Measurements from ENCODE around the gene DRAP1.

DRAP1 gene

DNA sequence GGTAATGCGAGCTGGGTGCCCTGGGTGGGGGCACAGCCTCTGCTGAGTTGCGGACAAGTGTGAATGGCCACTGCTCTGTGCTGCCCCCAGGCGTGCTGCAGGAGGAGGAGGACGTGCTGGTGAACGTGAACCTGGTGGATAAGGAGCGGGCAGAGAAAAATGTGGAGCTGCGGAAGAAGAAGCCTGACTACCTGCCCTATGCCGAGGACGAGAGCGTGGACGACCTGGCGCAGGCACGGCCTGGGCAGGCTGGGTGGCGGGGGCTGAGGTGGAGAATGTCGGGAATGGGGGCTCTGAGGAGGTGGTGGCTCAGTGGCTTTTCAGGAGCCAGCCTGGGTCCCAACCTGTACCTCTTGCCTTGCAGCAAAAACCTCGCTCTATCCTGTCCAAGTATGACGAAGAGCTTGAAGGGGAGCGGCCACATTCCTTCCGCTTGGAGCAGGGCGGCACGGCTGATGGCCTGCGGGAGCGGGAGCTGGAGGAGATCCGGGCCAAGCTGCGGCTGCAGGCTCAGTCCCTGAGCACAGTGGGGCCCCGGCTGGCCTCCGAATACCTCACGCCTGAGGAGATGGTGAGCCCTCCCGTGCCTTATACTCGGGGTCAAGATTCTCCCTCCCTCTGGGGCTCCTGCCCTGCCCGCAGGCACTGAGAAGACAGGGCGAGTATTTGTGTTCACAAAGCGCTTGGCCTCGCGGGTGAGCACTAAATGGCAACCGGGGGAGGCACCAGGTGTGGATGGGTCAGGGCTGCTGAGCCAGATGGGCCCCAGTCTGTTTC, 46.9 kb downstream of the DRAP1 start:
- no peak for DNase-seq

DNA sequence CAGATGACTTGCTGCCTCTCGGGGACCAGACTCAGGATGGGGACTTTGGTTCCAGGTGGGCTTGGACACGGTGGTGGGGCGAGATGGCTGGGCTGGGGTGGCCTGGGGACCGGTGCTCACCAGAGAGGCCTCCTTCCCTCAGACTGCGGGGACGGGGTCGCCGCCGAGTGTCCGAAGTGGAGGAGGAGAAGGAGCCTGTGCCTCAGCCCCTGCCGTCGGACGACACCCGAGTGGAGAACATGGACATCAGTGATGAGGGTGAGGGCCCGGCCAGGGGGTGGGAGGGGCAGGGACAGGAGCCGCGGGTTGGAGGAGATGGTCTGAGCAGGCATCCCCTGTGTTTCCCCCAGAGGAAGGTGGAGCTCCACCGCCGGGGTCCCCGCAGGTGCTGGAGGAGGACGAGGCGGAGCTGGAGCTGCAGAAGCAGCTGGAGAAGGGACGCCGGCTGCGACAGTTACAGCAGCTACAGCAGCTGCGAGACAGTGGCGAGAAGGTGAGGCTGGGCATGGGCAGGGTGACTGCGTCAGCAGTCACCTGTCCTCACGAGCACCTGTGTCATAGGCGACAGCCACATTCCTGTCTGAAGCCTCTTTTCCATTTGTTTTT, 48.2 kb downstream of the DRAP1 start:
- no peak for DNase-seq

DNA sequence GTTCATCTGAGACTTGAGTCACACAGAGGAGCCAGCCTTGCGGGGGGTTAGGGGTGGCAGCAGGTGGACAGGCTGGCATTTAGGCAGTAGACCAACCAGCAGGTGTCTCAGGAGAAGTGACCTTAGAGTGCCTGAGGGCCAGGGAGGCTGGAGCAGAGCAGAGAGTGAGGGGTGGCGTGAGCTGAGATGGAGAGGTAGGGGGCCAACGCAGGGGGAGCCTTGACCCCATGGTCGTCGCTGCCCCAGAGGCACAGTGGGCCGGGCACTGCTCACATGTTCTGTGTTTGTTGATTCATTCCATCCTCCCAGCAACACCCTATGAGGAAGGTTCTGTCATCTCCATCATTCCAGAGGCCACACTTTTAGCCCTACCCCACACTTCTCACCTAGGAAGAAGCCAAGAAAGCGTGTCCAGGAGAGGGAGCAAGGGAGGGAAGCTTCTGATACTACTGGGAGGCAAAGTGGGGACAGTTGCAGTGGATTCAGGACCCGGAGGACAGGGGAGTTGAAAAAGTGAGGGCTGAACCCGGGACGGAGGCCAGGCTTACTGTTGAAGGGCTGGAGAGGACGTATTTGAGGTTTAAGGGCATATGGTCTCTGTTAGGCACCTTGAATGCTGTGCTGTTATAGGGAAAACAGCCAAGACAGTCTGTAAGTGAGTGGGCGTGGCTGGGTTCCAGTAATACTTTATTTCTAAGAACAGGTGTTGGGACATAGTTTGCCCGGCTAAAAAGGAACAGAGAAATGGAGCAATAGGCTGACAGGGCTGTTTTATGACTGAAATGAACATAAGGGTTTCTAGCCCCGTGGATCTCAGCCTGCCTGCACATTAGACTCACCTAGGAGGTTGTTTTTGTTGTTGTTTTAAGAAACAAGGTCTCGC, 49.6 kb downstream of the DRAP1 start:
- DNase-seq, result no peak

Data from fibroblast of skin of right quadriceps (primary cell).